GM21515 (cell line): ENCODE results near the gene ZEB2.
A peak's percentile ranks its signal among the peaks of the same experiment; 100 is the strongest.
"Not testable (repeated sequence)": the region's sequence is repeated elsewhere in the genome, so short reads cannot be mapped to it uniquely, and the experiment has no call there.

Source experiments
- ATAC-seq: cut with Tn5 transposase; IDR thresholded peaks from one replicate; pipeline ENCODE4 v1.9.1; 2021; ENCODE audit not compliant: unreplicated experiment

The ZEB2 gene

DNA sequence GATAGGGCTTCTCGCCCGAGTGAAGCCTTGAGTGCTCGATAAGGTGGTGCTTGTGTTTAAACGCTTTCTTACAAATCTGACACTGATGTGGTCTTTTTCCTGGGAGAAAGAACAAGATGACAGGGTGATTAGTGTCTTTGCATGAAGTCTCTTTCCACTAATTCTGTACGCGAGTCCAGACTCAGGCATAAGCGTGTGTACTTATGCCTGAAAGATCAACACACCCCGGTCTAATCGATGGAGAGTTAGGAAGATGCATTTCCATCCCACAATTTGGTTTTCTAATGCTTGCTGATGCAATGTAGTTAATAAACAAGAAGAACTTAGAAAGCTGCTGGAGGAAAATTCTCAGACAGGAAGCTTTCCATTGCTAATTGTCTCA is 130.0 kb downstream of the ZEB2 start:
- ATAC-seq = no peak

- no peak for ATAC-seq
Measured at GRCh38 chr2:144389151-144389929, 130.6 kb downstream of the ZEB2 start.

GRCh38 chr2:144385381-144385780 is 134.5 kb downstream of the ZEB2 start:
- ATAC-seq = no peak

- ATAC-seq = no peak
Measured at GRCh38 chr2:144383571-144384100, 136.3 kb downstream of the ZEB2 start.

GRCh38 chr2:144382849-144383248 is 137.1 kb downstream of the ZEB2 start:
- ATAC-seq = peak; percentile 96

GRCh38 chr2:144381716-144382115 is 138.2 kb downstream of the ZEB2 start:
- no peak for ATAC-seq

GRCh38 chr2:144379851-144380311 is 140.0 kb downstream of the ZEB2 start:
- ATAC-seq = no peak

DNA sequence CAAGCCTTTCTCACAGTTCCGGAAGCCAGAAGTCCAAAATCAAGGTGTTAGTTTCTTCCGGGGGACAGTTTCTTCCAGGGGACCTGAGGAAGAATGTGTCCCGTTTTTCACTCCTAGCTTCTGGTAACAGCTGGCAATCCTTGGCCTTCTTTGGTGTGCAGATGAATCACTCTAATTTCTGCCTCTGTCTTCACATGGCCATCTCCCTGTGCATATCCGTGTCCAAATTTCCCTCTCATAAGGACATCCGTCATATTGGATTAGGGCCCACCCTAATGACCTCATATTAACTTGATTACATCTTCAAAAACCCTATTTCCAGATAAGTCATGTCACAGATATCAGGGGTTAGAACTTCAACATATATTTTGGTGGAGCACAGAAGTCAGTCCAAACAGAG is 141.4 kb downstream of the ZEB2 start:
- no peak for ATAC-seq

DNA sequence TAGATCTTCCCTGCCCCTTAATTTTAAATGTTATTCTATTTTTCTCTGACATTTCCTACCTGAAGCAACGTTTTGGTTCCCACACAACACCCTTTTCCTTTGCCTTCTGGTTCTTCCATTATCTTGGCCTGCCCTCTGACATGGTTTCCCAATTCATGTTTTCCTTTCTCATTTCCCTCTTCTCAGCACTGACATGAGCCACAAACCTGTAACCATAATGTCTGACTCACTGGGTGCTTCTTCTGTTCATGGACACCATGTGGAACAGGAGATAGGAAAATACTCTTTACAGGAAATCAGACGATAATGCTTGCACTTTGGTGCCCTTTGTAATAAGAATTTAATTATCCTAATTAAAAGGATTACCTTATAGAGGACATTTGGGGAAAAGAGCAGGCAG is 142.0 kb downstream of the ZEB2 start:
- no peak for ATAC-seq

GRCh38 chr2:144376926-144377325 is 143.0 kb downstream of the ZEB2 start:
- no peak for ATAC-seq

DNA sequence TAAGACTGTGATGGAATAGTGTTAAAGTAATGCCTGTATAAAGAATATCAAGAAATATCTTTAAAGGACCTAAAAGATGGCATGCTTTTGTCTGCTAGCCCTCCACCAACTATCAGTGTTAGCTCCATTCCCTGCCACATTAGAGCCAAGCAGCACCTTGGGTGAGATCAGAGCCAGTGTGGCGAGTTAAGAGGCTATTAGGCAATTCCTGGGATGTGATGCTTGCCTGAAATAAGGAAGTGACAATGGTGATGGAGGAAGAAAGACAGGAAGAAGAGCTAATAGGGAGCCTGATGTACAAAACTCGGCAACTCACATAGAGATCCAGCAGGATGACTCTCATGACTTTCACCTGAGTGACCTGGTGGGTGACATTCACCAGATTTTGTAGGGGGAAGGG is 143.5 kb downstream of the ZEB2 start:
- ATAC-seq = no peak

- ATAC-seq = peak; percentile 65
Measured at GRCh38 chr2:144374163-144374661, 145.7 kb downstream of the ZEB2 start.

- ATAC-seq = no peak
Measured at GRCh38 chr2:144372410-144373080, 147.4 kb downstream of the ZEB2 start.

DNA sequence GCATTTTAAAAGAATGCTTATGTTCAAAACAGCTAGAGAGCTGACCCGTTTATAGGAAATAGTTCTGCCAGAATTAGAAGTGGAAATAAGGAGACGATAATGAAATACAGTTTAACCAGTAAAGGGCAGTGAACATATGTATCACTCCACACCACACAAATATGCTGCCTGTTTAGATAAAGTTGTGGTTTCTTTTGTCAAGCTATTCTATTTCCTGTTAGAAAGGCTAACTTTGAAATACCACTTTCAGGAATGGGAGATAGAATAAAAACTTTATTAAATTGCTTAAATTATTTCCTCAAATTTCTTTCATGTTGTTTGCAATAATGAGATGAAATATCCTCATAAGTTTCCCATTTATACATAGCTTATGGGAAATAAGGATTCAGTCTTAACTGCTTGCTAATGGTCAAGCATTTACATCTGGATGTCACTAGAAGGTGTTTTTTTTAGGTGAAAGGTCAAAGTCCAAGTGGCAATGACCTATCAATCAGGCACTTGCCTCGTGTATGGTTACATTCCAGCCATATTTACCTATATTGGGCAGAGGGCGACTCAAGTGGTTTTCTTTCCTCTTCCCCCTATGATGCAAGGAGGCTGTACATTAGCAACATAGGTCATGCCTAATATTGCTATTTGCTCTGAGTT is 148.9 kb downstream of the ZEB2 start:
- ATAC-seq = no peak

GRCh38 chr2:144369416-144369815 is 150.5 kb downstream of the ZEB2 start:
- ATAC-seq = no peak

DNA sequence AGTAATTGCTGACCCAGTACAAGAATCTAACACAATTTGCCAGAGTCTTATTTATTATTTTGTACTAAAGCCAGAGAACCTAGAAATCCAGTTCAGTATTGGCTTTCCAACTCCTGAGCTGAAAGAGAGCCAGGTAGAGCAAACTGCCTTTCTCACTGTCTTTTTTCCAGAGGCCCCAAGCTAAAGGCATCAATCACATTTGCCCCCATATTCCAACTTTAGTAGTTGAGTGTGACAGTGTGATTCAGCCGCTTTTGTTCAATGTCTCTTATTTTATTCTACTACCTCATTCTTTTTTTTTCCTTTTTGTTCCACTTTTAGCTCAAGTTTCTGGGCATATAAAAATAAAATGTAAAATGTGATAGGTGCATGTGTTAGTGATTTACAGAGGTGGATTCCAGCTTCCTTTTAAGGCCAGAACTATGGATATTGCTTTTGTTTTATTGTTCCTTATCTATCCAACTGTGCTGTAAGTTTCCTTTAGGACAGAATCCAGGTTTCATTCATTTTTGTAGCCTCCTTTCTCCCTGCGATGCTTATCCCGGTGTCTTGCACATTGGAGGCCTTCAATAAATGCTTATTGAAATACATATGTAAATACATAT is 153.0 kb downstream of the ZEB2 start:
- no peak for ATAC-seq

- ATAC-seq = peak; percentile 62
Measured at GRCh38 chr2:144364944-144365738, 154.8 kb downstream of the ZEB2 start.

- ATAC-seq = not testable (repeated sequence)
Measured at GRCh38 chr2:144364247-144364646, 155.7 kb downstream of the ZEB2 start.

- ATAC-seq = no peak
Measured at GRCh38 chr2:144362401-144362800, 157.5 kb downstream of the ZEB2 start.

DNA sequence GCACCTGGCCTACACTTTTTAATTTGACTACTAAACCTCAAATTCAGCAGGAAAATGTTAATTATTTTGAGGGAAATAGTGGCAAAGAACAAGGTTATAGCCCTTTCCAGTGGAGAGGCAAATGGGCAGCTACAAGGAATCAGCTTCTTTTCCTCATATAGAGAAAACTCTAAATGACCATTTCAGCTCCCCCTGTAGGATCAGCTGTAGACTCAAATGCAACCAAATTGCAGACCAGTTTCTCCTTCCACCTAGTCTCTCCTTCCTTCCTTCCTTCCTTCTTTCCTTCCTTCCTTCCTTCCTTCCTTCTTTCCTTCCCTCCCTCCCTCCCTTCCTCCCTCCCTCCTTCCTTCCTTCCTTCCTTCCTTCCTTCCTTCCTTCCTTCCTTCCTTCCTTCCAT is 158.2 kb downstream of the ZEB2 start:
- ATAC-seq = no peak
